HL-60/S4 (cell line): ENCODE results near the gene TBC1D2B.
"Not testable (repeated sequence)": the region's sequence is repeated elsewhere in the genome, so short reads cannot be mapped to it uniquely, and the experiment has no call there.

Experiments
- in situ Hi-C: fragments of 300-500 bp; cut with MboI; formaldehyde crosslinking; loops from 2 replicates; pipeline ENCODE4 v1.14.3; 2022; ENCODE audit warnings: low sequenced_read_pairs

Gene TBC1D2B

GRCh38 chr15:78007211-78007931, 70.1 kb downstream of the TBC1D2B start:
- in situ Hi-C loops, result loop anchor here (5.0 kb wide), 1 partner anchor 100 kb away; no protein-coding TSS in a partner anchor

- in situ Hi-C loops, result loop anchor here (5.0 kb wide), 1 partner anchor 101 kb away; no protein-coding TSS in a partner anchor
Measured at GRCh38 chr15:78006567-78007205, 70.8 kb downstream of the TBC1D2B start.

GRCh38 chr15:78004919-78005634, 72.4 kb downstream of the TBC1D2B start:
- in situ Hi-C loops, result loop anchor here (5.0 kb wide), 1 partner anchor 102 kb away; no protein-coding TSS in a partner anchor

GRCh38 chr15:78004222-78004727, 73.2 kb downstream of the TBC1D2B start:
- in situ Hi-C loops, result no loop called here

GRCh38 chr15:78003539-78004008, 73.9 kb downstream of the TBC1D2B start:
- in situ Hi-C loops, result no loop called here

- in situ Hi-C loops, result no loop called here
Measured at GRCh38 chr15:78002996-78003395, 74.5 kb downstream of the TBC1D2B start.

GRCh38 chr15:78001656-78002055, 75.9 kb downstream of the TBC1D2B start:
- in situ Hi-C loops, result no loop called here

- in situ Hi-C loops, result no loop called here
Measured at GRCh38 chr15:78000927-78001249, 76.6 kb downstream of the TBC1D2B start.

- in situ Hi-C loops, result no loop called here
Measured at GRCh38 chr15:78000091-78000926, 77.2 kb downstream of the TBC1D2B start.

- in situ Hi-C loops, result no loop called here
Measured at GRCh38 chr15:77999486-77999885, 78.0 kb downstream of the TBC1D2B start.

- in situ Hi-C loops, result no loop called here
Measured at GRCh38 chr15:77998592-77998991, 78.9 kb downstream of the TBC1D2B start.

GRCh38 chr15:77997761-77998554, 79.6 kb downstream of the TBC1D2B start:
- in situ Hi-C loops, result not testable (repeated sequence)

- in situ Hi-C loops, result not testable (repeated sequence)
Measured at GRCh38 chr15:77997221-77997620, 80.3 kb downstream of the TBC1D2B start.

- in situ Hi-C loops, result not testable (repeated sequence)
Measured at GRCh38 chr15:77996713-77997171, 80.8 kb downstream of the TBC1D2B start.

GRCh38 chr15:77996226-77996625, 81.3 kb downstream of the TBC1D2B start:
- in situ Hi-C loops, result not testable (repeated sequence)

GRCh38 chr15:77995537-77995918, 82.0 kb downstream of the TBC1D2B start:
- in situ Hi-C loops, result not testable (repeated sequence)

- in situ Hi-C loops, result not testable (repeated sequence)
Measured at GRCh38 chr15:77994893-77995536, 82.5 kb downstream of the TBC1D2B start.

GRCh38 chr15:77993970-77994693, 83.4 kb downstream of the TBC1D2B start:
- in situ Hi-C loops, result not testable (repeated sequence)
